Fibroblast of lung (primary cell): ENCODE data around the gene TESK2. TPM values are rescaled to one million over a fixed set of nuclear protein-coding genes. Genes with fewer than 3 reads are reported as not detected.

Experiments used
- DNase-seq, 2 donors: peaks; one replicate each; pipeline versions ENCODE4 v3.0.0 to v3.0.0-alpha.2; 2010; ENCODE audit warnings: low read depth in 2 of 2
- H2AFZ ChIP-seq: 2 replicates; pipeline ENCODE4 v1.5.1; 2012; ENCODE audit warnings: low read length, control low read depth, inconsistent platforms
- H3K27ac ChIP-seq: 2 replicates; pipeline ENCODE4 v1.5.1; 2011; ENCODE audit warnings: low read length, control low read depth; ENCODE audit not compliant: insufficient read depth
- H3K27me3 ChIP-seq: 2 replicates; pipeline ENCODE4 v1.5.1; 2011; ENCODE audit warnings: mild to moderate bottlenecking, low read length; ENCODE audit not compliant: control insufficient read depth, insufficient read depth
- H3K36me3 ChIP-seq: 2 replicates; pipeline ENCODE4 v1.5.1; 2011; ENCODE audit warnings: low read length; ENCODE audit not compliant: control insufficient read depth, insufficient read depth
- H3K4me1 ChIP-seq: 2 replicates; pipeline ENCODE4 v1.5.1; 2011; ENCODE audit warnings: low read length; ENCODE audit not compliant: control insufficient read depth, insufficient read depth; ENCODE audit errors: extremely low read depth
- H3K4me2 ChIP-seq: 2 replicates; pipeline ENCODE4 v1.5.1; 2011; ENCODE audit warnings: low read length, control low read depth; ENCODE audit not compliant: insufficient read depth; ENCODE audit errors: extremely low read depth
- H3K4me3 ChIP-seq, 4 experiments: fragments of 200-600 bp in 1 of 4; sonication (generic) in 1 of 4; replicated peaks in 1 of 4; 2 replicates each; pipeline ENCODE4 v1.5.1; 2011 to 2016; ENCODE audit warnings: low read length in 4 of 4, low read depth in 3 of 4, mild to moderate bottlenecking in 3 of 4, control low read depth in 2 of 4, inconsistent platforms in 1 of 4, mixed read lengths in 1 of 4; ENCODE audit not compliant: insufficient read depth in 1 of 4; ENCODE audit errors: control extremely low read depth in 1 of 4
- H3K79me2 ChIP-seq: 2 replicates; pipeline ENCODE4 v1.5.1; 2012; ENCODE audit warnings: mild to moderate bottlenecking, low read length, inconsistent platforms; ENCODE audit not compliant: control insufficient read depth, insufficient read depth
- H3K9ac ChIP-seq: 2 replicates; pipeline ENCODE4 v1.5.1; 2011; ENCODE audit warnings: mild to moderate bottlenecking, low read length, control low read depth; ENCODE audit not compliant: insufficient read depth
- H3K9me3 ChIP-seq: 2 replicates; pipeline ENCODE4 v1.5.1; 2012; ENCODE audit warnings: low read depth, low read length; ENCODE audit not compliant: control insufficient read depth, insufficient read depth
- H4K20me1 ChIP-seq: 2 replicates; pipeline ENCODE4 v1.5.1; 2011; ENCODE audit warnings: low read length; ENCODE audit not compliant: control insufficient read depth, insufficient read depth; ENCODE audit errors: extremely low read depth
- CTCF ChIP-seq, 2 donors: IDR thresholded peaks in 1 of 2; conservative IDR thresholded peaks in 1 of 2; 1 replicate in 1 of 2; 2 replicates in 1 of 2; pipeline ENCODE4 v1.5.1; 2011 to 2012; ENCODE audit warnings: low read length in 2 of 2, control low read depth in 1 of 2, inconsistent platforms in 1 of 2, low read depth in 1 of 2, mild to moderate bottlenecking in 1 of 2
- EZH2 ChIP-seq: IDR thresholded peaks from 2 replicates; pipeline ENCODE4 v1.5.1; 2012; ENCODE audit warnings: low read length, control low read depth, mild to moderate bottlenecking; ENCODE audit errors: missing control alignments
- polyA plus RNA-seq, 2 donors: library from polyadenylated mRNA; depleted of rRNA in 1 of 2; stranded (reverse) in 1 of 2; unstranded in 1 of 2; fragments of >200 nt; gene quantifications; 2 replicates each; pipeline ENCODE4 v1.2.1, GENCODE V29; 2011 to 2012; ENCODE audit warnings: missing spikeins in 1 of 2
- total RNA-seq: library from RNA; depleted of rRNA; stranded (reverse); fragments of >200 nt; gene quantifications from 2 replicates; pipeline ENCODE4 v1.2.1, GENCODE V29; 2014

Gene TESK2
- total and polyA plus RNA-seq, 2 donors (not counting 1 experiment from before 2014, with no cell fraction given), result 1.7 to 4.3 TPM

- H3K4me3 ChIP-seq, result peak overlapping the region; percentile 70 to 94 (median 91)
- TF ChIP-seq CTCF (conservative IDR thresholded peaks at IDR 0.05 in 1 of 2, IDR thresholded peaks at IDR 0.05 in 1 of 2; ENCODE audit: low read depth in 1 of 2, low read length in 2 of 2) (no peak), EZH2 (no peak)
- H3K4me1 ChIP-seq, result peaks cover 9% of the 10 kb centered on the region
- H3K36me3 ChIP-seq, result peaks cover 10% of the 10 kb centered on the region
- peak in 1 of 2 donors; percentile 18 for DNase-seq
- no peaks in the 10 kb centered on the region for H3K9me3 ChIP-seq
- peak overlapping the region; percentile 98 for H3K27ac ChIP-seq
- H3K79me2 ChIP-seq, result peaks cover 18% of the 10 kb centered on the region
- peak overlapping the region; percentile 94 for H2AFZ ChIP-seq
- H3K9ac ChIP-seq, result peak overlapping the region; percentile 93
- H3K4me2 ChIP-seq, result peak overlapping the region; percentile 94
- no peaks in the 10 kb centered on the region for H3K27me3 ChIP-seq
- no peaks in the 10 kb centered on the region for H4K20me1 ChIP-seq
Measured at GRCh38 chr1:45340816-45341466, 150.0 kb downstream of the TESK2 start.

DNA sequence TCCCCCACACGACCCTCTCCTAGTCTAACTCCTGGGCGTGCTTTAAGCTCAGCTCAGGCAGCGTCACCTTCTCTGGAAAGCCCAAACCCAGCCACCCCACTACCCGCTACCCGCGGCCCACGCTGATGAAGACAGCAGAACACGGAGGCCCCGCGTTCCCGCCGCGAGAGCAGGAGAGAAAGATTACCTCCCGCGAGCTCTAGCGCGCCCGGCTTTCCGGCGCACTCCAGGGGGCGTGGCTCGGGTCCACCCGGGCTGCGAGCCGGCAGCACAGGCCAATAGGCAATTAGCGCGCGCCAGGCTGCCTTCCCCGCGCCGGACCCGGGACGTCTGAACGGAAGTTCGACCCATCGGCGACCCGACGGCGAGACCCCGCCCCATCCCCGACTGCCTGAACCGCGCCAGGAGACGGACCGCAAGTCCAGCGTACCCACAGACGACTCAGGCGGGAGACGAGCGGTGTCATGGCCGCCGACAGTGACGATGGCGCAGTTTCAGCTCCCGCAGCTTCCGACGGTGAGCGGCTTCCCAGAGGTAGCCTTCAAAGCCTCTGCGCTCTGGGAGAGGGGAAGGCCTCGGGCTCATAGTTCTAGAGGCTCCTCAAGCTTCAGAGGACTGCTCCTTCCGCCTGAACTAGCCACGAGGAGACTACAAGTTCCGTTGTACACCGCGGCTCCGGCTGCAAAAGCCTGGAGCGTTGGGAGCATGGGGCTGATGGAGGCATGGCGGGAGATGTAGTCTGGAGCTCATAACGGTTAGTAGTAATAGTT, 151.0 kb downstream of the TESK2 start, which contains the start of the genes MUTYH and TOE1:
TSS of gene MUTYH (minus strand) at position 652 of the 770 bp plus-strand sequence. CDS start 5,935 bp downstream, outside the sequence.
TSS of gene TOE1 (plus strand) at position 382 of the 770 bp plus-strand sequence. CDS start at position 465, 83 bp downstream.
- H3K27ac ChIP-seq, result peak within 1 kb of the TSS; percentile 98
- H3K4me2 ChIP-seq, result peak within 1 kb of the TSS; percentile 94
- H3K4me3 ChIP-seq, result peak within 1 kb of the TSS; percentile 70 to 94 (median 91)
- peaks cover 18% of the 10 kb centered on the region for H3K79me2 ChIP-seq
- H3K4me1 ChIP-seq, result peaks cover 9% of the 10 kb centered on the region
- peak within 1 kb of the TSS; percentile 93 for H3K9ac ChIP-seq
- peaks cover 10% of the 10 kb centered on the region for H3K36me3 ChIP-seq
- H4K20me1 ChIP-seq, result no peaks in the 10 kb centered on the region
- no peaks in the 10 kb centered on the region for H3K27me3 ChIP-seq
- H2AFZ ChIP-seq, result peak within 1 kb of the TSS; percentile 94
- peak; percentile 91 to 92 for DNase-seq
- H3K9me3 ChIP-seq, result no peaks in the 10 kb centered on the region
- TF ChIP-seq EZH2 (no peak), CTCF (conservative IDR thresholded peaks at IDR 0.05 in 1 of 2, IDR thresholded peaks at IDR 0.05 in 1 of 2; ENCODE audit: low read depth in 1 of 2, low read length in 2 of 2) (no peak)

DNA sequence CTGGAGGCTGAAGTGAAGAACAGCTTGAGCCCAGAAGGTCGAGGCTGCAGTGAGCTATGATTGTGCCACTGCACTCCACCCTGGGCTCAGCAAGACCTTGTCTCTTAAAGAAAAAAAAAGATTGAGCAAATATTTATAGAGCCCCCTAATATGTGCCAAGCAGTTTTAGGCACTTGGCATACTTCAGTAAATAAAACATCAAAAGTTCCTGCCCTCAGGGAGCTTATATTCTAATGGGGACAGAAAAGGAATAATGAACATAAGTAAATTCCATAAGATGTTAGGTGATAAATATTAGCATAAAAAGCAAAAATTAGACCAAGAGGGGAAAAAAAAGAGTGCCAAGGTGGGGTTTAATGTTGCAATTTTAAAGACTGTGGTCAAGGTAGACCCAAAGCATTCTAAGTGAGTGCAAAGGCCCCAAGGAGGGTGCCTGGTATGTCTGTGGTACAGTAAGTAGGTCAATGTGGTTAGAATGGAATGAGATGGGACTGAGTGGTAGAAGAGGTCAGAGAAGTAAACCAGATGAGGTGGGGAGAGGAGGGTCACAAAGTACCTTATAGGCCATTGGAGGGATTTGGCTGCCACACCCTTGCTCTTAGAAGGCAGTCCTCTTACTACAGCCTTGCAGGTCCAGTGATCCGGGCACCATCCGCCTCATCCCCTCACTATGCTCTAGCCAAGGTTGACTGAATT, 153.2 kb downstream of the TESK2 start:
- no peaks in the 10 kb centered on the region for H3K9me3 ChIP-seq
- H3K4me1 ChIP-seq, result peaks cover 9% of the 10 kb centered on the region
- TF ChIP-seq CTCF (conservative IDR thresholded peaks at IDR 0.05 in 1 of 2, IDR thresholded peaks at IDR 0.05 in 1 of 2; ENCODE audit: low read depth in 1 of 2, low read length in 2 of 2), result no peak
- no peak for TF ChIP-seq EZH2
- no peak overlapping the region for H3K4me3 ChIP-seq
- H3K27ac ChIP-seq, result no peak overlapping the region
- peaks cover 5% of the 10 kb centered on the region for H3K36me3 ChIP-seq
- H3K79me2 ChIP-seq, result peaks cover 18% of the 10 kb centered on the region
- no peaks in the 10 kb centered on the region for H4K20me1 ChIP-seq
- H3K9ac ChIP-seq, result no peak overlapping the region
- H2AFZ ChIP-seq, result no peak overlapping the region
- peak in 1 of 2 donors; percentile 14 for DNase-seq
- H3K27me3 ChIP-seq, result no peaks in the 10 kb centered on the region
- no peak overlapping the region for H3K4me2 ChIP-seq
